ENCODE data around the gene SLC8A2. TPM values are rescaled to one million over a fixed set of nuclear protein-coding genes. Genes with fewer than 3 reads are reported as not detected.

Gene SLC8A2
- total and polyA plus RNA-seq, 2 experiments from 2014 or later, result 0.86 to 10.0 TPM

DNA sequence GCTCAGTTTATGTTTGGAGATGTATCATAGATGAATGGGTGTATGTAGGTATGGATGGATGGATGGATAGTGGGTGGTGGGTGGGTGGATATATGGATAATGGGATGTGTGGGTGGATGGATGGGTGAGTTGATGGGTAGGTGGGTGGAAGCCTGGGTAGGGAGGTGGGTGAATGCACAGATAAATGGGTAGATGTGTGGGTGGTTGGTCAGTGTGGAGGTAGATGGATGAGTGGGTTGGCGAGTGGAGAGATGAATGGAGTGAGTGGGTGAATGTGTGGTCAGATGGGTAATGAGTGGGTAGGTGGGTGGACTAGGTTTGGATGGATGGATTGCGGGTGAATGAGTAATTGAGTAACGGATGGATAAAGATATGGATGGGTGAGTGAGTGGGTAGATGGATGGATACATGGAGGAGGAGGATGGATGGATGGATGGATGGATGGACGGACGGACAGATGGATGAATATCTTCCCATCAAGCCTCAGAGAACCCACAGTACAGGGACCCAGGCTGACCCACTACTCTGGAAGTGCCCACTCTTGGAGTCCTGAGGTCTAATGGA, 65.8 kb downstream of the SLC8A2 start:
- Mint-ChIP-seq H3K9me3 (peaks cover 4% of the 10 kb centered on the region; the same call in 2 of the 3 replicates), H3K4me3 (peak overlapping the region; percentile 77), H3K27me3 (ENCODE audit: insufficient read depth, low read depth, poor library complexity) (peaks cover 27% of the 10 kb centered on the region), H3K4me1 (peaks cover 10% of the 10 kb centered on the region; the same call in 2 of the 3 replicates), H3K27ac (no peak overlapping the region), H3K36me3 (ENCODE audit: low read depth) (peaks cover 4% of the 10 kb centered on the region)
- no peak overlapping the region for H2AFZ ChIP-seq
- peaks cover 11% of the 10 kb centered on the region for H3K4me1 ChIP-seq (ENCODE audit: insufficient read depth)
- H3F3A ChIP-seq (replicated peaks; ENCODE audit: low read depth), result peaks cover 3% of the 10 kb centered on the region; the same call in 1 of the 2 replicates
- H3K27ac ChIP-seq (ENCODE audit: low read depth), result no peak overlapping the region
- no peak overlapping the region for H3K4me2 ChIP-seq
- DNase-seq (ENCODE audit: low spot score) (no peak), ATAC-seq (no peak)
- H3K9me2 ChIP-seq (ENCODE audit: insufficient read depth), result no peaks in the 10 kb centered on the region
- H3K79me2 ChIP-seq (replicated peaks; ENCODE audit: insufficient read depth), result no peaks in the 10 kb centered on the region
- no peaks in the 10 kb centered on the region; the same call in 1 of the 2 replicates for H3K36me3 ChIP-seq (ENCODE audit: insufficient read depth)
- no peak overlapping the region for H3K4me3 ChIP-seq
- TF ChIP-seq STAT1 (IDR thresholded peaks at IDR 0.05; ENCODE audit: unreplicated experiment) (no peak), POLR2AphosphoS5 (IDR thresholded peaks at IDR 0.05; ENCODE audit: low read depth) (no peak), EZH2phosphoT487 (IDR thresholded peaks at IDR 0.05; ENCODE audit: unreplicated experiment) (no peak), CREB1 (CRISPR knock-in tag; IDR thresholded peaks at IDR 0.05; ENCODE audit: low read depth) (no peak), EZH2 (IDR thresholded peaks at IDR 0.05; ENCODE audit: low read depth, unreplicated experiment) (no peak), NANOG (IDR thresholded peaks at IDR 0.05; ENCODE audit: borderline replicate concordance) (no peak), ZNF331 (CRISPR knock-in tag; IDR thresholded peaks at IDR 0.05; ENCODE audit: low read depth) (no peak), JUNB (IDR thresholded peaks at IDR 0.05; ENCODE audit: unreplicated experiment) (no peak), ZNF114 (CRISPR knock-in tag; IDR thresholded peaks at IDR 0.05) (no peak)
- TF ChIP-seq, protein P1, sequence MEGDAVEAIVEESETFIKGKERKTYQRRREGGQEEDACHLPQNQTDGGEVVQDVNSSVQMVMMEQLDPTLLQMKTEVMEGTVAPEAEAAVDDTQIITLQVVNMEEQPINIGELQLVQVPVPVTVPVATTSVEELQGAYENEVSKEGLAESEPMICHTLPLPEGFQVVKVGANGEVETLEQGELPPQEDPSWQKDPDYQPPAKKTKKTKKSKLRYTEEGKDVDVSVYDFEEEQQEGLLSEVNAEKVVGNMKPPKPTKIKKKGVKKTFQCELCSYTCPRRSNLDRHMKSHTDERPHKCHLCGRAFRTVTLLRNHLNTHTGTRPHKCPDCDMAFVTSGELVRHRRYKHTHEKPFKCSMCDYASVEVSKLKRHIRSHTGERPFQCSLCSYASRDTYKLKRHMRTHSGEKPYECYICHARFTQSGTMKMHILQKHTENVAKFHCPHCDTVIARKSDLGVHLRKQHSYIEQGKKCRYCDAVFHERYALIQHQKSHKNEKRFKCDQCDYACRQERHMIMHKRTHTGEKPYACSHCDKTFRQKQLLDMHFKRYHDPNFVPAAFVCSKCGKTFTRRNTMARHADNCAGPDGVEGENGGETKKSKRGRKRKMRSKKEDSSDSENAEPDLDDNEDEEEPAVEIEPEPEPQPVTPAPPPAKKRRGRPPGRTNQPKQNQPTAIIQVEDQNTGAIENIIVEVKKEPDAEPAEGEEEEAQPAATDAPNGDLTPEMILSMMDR (conservative IDR thresholded peaks at IDR 0.05; ENCODE audit: low read depth in 2 of 2), result no peak
- TF ChIP-seq, protein P2, sequence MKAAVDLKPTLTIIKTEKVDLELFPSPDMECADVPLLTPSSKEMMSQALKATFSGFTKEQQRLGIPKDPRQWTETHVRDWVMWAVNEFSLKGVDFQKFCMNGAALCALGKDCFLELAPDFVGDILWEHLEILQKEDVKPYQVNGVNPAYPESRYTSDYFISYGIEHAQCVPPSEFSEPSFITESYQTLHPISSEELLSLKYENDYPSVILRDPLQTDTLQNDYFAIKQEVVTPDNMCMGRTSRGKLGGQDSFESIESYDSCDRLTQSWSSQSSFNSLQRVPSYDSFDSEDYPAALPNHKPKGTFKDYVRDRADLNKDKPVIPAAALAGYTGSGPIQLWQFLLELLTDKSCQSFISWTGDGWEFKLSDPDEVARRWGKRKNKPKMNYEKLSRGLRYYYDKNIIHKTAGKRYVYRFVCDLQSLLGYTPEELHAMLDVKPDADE (IDR thresholded peaks at IDR 0.05), result no peak
- TF ChIP-seq, protein P3, sequence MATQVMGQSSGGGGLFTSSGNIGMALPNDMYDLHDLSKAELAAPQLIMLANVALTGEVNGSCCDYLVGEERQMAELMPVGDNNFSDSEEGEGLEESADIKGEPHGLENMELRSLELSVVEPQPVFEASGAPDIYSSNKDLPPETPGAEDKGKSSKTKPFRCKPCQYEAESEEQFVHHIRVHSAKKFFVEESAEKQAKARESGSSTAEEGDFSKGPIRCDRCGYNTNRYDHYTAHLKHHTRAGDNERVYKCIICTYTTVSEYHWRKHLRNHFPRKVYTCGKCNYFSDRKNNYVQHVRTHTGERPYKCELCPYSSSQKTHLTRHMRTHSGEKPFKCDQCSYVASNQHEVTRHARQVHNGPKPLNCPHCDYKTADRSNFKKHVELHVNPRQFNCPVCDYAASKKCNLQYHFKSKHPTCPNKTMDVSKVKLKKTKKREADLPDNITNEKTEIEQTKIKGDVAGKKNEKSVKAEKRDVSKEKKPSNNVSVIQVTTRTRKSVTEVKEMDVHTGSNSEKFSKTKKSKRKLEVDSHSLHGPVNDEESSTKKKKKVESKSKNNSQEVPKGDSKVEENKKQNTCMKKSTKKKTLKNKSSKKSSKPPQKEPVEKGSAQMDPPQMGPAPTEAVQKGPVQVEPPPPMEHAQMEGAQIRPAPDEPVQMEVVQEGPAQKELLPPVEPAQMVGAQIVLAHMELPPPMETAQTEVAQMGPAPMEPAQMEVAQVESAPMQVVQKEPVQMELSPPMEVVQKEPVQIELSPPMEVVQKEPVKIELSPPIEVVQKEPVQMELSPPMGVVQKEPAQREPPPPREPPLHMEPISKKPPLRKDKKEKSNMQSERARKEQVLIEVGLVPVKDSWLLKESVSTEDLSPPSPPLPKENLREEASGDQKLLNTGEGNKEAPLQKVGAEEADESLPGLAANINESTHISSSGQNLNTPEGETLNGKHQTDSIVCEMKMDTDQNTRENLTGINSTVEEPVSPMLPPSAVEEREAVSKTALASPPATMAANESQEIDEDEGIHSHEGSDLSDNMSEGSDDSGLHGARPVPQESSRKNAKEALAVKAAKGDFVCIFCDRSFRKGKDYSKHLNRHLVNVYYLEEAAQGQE (IDR thresholded peaks at IDR 0.05; ENCODE audit: unreplicated experiment), result no peak
- TF ChIP-seq, protein P4, sequence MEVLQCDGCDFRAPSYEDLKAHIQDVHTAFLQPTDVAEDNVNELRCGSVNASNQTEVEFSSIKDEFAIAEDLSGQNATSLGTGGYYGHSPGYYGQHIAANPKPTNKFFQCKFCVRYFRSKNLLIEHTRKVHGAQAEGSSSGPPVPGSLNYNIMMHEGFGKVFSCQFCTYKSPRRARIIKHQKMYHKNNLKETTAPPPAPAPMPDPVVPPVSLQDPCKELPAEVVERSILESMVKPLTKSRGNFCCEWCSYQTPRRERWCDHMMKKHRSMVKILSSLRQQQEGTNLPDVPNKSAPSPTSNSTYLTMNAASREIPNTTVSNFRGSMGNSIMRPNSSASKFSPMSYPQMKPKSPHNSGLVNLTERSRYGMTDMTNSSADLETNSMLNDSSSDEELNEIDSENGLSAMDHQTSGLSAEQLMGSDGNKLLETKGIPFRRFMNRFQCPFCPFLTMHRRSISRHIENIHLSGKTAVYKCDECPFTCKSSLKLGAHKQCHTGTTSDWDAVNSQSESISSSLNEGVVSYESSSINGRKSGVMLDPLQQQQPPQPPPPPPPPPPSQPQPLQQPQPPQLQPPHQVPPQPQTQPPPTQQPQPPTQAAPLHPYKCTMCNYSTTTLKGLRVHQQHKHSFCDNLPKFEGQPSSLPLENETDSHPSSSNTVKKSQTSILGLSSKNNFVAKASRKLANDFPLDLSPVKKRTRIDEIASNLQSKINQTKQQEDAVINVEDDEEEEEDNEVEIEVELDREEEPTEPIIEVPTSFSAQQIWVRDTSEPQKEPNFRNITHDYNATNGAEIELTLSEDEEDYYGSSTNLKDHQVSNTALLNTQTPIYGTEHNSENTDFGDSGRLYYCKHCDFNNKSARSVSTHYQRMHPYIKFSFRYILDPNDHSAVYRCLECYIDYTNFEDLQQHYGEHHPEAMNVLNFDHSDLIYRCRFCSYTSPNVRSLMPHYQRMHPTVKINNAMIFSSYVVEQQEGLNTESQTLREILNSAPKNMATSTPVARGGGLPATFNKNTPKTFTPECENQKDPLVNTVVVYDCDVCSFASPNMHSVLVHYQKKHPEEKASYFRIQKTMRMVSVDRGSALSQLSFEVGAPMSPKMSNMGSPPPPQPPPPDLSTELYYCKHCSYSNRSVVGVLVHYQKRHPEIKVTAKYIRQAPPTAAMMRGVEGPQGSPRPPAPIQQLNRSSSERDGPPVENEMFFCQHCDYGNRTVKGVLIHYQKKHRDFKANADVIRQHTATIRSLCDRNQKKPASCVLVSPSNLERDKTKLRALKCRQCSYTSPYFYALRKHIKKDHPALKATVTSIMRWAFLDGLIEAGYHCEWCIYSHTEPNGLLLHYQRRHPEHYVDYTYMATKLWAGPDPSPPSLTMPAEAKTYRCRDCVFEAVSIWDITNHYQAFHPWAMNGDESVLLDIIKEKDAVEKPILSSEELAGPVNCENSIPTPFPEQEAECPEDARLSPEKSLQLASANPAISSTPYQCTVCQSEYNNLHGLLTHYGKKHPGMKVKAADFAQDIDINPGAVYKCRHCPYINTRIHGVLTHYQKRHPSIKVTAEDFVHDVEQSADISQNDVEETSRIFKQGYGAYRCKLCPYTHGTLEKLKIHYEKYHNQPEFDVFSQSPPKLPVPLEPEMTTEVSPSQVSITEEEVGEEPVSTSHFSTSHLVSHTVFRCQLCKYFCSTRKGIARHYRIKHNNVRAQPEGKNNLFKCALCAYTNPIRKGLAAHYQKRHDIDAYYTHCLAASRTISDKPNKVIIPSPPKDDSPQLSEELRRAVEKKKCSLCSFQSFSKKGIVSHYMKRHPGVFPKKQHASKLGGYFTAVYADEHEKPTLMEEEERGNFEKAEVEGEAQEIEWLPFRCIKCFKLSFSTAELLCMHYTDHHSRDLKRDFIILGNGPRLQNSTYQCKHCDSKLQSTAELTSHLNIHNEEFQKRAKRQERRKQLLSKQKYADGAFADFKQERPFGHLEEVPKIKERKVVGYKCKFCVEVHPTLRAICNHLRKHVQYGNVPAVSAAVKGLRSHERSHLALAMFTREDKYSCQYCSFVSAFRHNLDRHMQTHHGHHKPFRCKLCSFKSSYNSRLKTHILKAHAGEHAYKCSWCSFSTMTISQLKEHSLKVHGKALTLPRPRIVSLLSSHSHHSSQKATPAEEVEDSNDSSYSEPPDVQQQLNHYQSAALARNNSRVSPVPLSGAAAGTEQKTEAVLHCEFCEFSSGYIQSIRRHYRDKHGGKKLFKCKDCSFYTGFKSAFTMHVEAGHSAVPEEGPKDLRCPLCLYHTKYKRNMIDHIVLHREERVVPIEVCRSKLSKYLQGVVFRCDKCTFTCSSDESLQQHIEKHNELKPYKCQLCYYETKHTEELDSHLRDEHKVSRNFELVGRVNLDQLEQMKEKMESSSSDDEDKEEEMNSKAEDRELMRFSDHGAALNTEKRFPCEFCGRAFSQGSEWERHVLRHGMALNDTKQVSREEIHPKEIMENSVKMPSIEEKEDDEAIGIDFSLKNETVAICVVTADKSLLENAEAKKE (CRISPR knock-in tag; IDR thresholded peaks at IDR 0.05), result no peak
- H3K27me3 ChIP-seq (ENCODE audit: insufficient read depth), result no peaks in the 10 kb centered on the region; the same call in 1 of the 2 replicates
- no peaks in the 10 kb centered on the region for H4K20me1 ChIP-seq (replicated peaks; ENCODE audit: insufficient read depth)
